HepG2 (cell line): Measurements from ENCODE around the gene FEM1C. TPM values are rescaled to one million over a fixed set of nuclear protein-coding genes. Genes with fewer than 3 reads are reported as not detected.

Experiments used
- ARID4A ChIP-seq: sonication (generic); formaldehyde crosslinking; IDR thresholded peaks from 2 replicates; pipeline ENCODE4 v1.5.0; 2020; ENCODE audit warnings: mild to moderate bottlenecking, missing genetic modification reagents, borderline replicate concordance
- ASH2L ChIP-seq: fragments of 300-600, 200-600 bp; sonication (generic); IDR thresholded peaks from 2 replicates; pipeline ENCODE4 v1.7.0; 2017; ENCODE audit warnings: low read depth, mild to moderate bottlenecking, moderate library complexity, mixed read lengths, low read length; ENCODE audit not compliant: insufficient read length
- ATF7-NPFF ChIP-seq: sonication (generic); formaldehyde crosslinking; IDR thresholded peaks from 2 replicates; pipeline ENCODE4 v1.8.1; 2023; ENCODE audit warnings: mild to moderate bottlenecking, low read depth, missing genetic modification reagents, moderate library complexity
- BCL6 ChIP-seq: IDR thresholded peaks from 2 replicates; pipeline ENCODE4 v1.6.1; 2016; ENCODE audit warnings: missing genetic modification reagents, missing compliant biosample characterization
- CAMTA2 ChIP-seq: sonication (generic); formaldehyde crosslinking; IDR thresholded peaks from 2 replicates; pipeline ENCODE4 v1.4.0; 2020; ENCODE audit warnings: mild to moderate bottlenecking, missing genetic modification reagents, borderline replicate concordance
- CHCHD3 ChIP-seq: sonication (generic); formaldehyde crosslinking; IDR thresholded peaks from 2 replicates; pipeline ENCODE4 v1.8.0; 2022; ENCODE audit warnings: mild to moderate bottlenecking, missing genetic modification reagents, moderate library complexity
- DRAP1 ChIP-seq: IDR thresholded peaks from 2 replicates; pipeline ENCODE4 v1.6.1; 2016; ENCODE audit warnings: missing genetic modification reagents, missing compliant biosample characterization
- KAT8 ChIP-seq: IDR thresholded peaks from 2 replicates; pipeline ENCODE4 v1.6.1; 2016; ENCODE audit warnings: missing genetic modification reagents, missing compliant biosample characterization
- MEIS2 ChIP-seq: sonication (generic); formaldehyde crosslinking; IDR thresholded peaks from 2 replicates; pipeline ENCODE4 v1.9.0; 2021; ENCODE audit warnings: mild to moderate bottlenecking, missing genetic modification reagents
- NR2F1 ChIP-seq, 2 experiments: fragments of 450-650 bp in 1 of 2; formaldehyde crosslinking in 1 of 2; IDR thresholded peaks; 2 replicates each; pipeline versions ENCODE4 v1.5.0 to v1.6.1; 2016 to 2020; ENCODE audit warnings: mild to moderate bottlenecking in 1 of 2, missing compliant biosample characterization in 1 of 2, missing genetic modification reagents in 1 of 2, moderate library complexity in 1 of 2
- NR2F2 ChIP-seq: IDR thresholded peaks from 2 replicates; pipeline ENCODE4 v1.6.1; 2012; ENCODE audit warnings: low read depth, inconsistent platforms, borderline replicate concordance
- NR2F6 ChIP-seq, 2 experiments: IDR thresholded peaks; 2 replicates each; pipeline ENCODE4 v1.6.1; 2016; ENCODE audit warnings: antibody characterized with exemption in 1 of 2, mild to moderate bottlenecking in 1 of 2
- PHF8 ChIP-seq: sonication (generic); formaldehyde crosslinking; IDR thresholded peaks from 2 replicates; pipeline ENCODE4 v1.5.0; 2020; ENCODE audit warnings: missing genetic modification reagents
- POLR2A ChIP-seq, 2 experiments: IDR thresholded peaks; 2 replicates each; pipeline ENCODE4 v1.6.1; 2011; ENCODE audit warnings: low read depth in 2 of 2, low read length in 2 of 2, mild to moderate bottlenecking in 1 of 2, moderate library complexity in 1 of 2; ENCODE audit not compliant: insufficient read depth in 1 of 2
- RARA ChIP-seq: IDR thresholded peaks from 2 replicates; pipeline ENCODE4 v1.6.1; 2016; ENCODE audit warnings: missing genetic modification reagents, missing compliant biosample characterization
- RBM22 ChIP-seq: fragments of 200-400 bp; formaldehyde crosslinking; optimal IDR thresholded peaks from 2 replicates; pipeline ENCODE3; 2017; ENCODE audit warnings: mild to moderate bottlenecking, low read length, moderate library complexity
- SPEN ChIP-seq: sonication (generic); formaldehyde crosslinking; IDR thresholded peaks from 2 replicates; pipeline ENCODE4 v1.5.1; 2020; ENCODE audit warnings: low read depth, mild to moderate bottlenecking, missing genetic modification reagents
- TBP ChIP-seq: sonication (generic); formaldehyde crosslinking; IDR thresholded peaks from 2 replicates; pipeline ENCODE4 v1.5.0; 2020; ENCODE audit warnings: missing genetic modification reagents
- TSC22D2 ChIP-seq: sonication (generic); formaldehyde crosslinking; IDR thresholded peaks from 2 replicates; pipeline ENCODE4 v1.5.1; 2020; ENCODE audit warnings: missing genetic modification reagents, mild to moderate bottlenecking, borderline replicate concordance
- WIZ ChIP-seq: sonication (generic); formaldehyde crosslinking; IDR thresholded peaks from 2 replicates; pipeline ENCODE4 v1.5.1; 2020; ENCODE audit warnings: mild to moderate bottlenecking, missing genetic modification reagents
- ZFP36 ChIP-seq: fragments of 150-350 bp; IDR thresholded peaks from 2 replicates; pipeline ENCODE4 v1.6.1; 2018; ENCODE audit warnings: borderline replicate concordance, low read length, low read depth; ENCODE audit not compliant: partially characterized antibody
- ZNF343 ChIP-seq: sonication (generic); formaldehyde crosslinking; IDR thresholded peaks from 2 replicates; pipeline ENCODE4 v1.4.0; 2020; ENCODE audit warnings: mild to moderate bottlenecking, missing genetic modification reagents
- ZNF362 ChIP-seq: sonication (generic); formaldehyde crosslinking; IDR thresholded peaks from 2 replicates; pipeline ENCODE4 v1.4.0; 2020; ENCODE audit warnings: missing genetic modification reagents, mild to moderate bottlenecking, borderline replicate concordance
- ZNF510 ChIP-seq: sonication (generic); formaldehyde crosslinking; IDR thresholded peaks from 2 replicates; pipeline ENCODE4 v1.4.0; 2020; ENCODE audit warnings: low read depth, mild to moderate bottlenecking, missing genetic modification reagents
- polyA plus RNA-seq, 8 experiments: library from polyadenylated mRNA; depleted of rRNA in 3 of 8; stranded (reverse) in 7 of 8; unstranded in 1 of 8; fragments of >200 nt; fragmentation: Illumina TruSeq in 4 of 8; extraction: Trizol in 4 of 8; gene quantifications; 2 replicates each; pipeline versions ENCODE4 v1.2.1 to v1.2.3, GENCODE V29; 2011 to 2016; ENCODE audit warnings: low read depth in 4 of 8, missing spikeins in 1 of 8, mixed read lengths in 1 of 8; ENCODE audit not compliant: insufficient read depth in 1 of 8
- total RNA-seq, 5 experiments: library from RNA; depleted of rRNA; stranded (reverse); fragments of >200 nt; fragmentation: Illumina TruSeq; extraction: Trizol; gene quantifications; 2 replicates each; pipeline ENCODE4 v1.2.3, GENCODE V29; 2016; ENCODE audit warnings: low read depth in 1 of 5

FEM1C gene
- total and polyA plus RNA-seq, 2 of the 13 experiments (the other 11 are each of a cell fraction or from before 2014, with no cell fraction given): 5.5 to 8.3 TPM

GRCh38 chr5:115543365-115544042, 1.1 kb downstream of the FEM1C start (continued):
- TF ChIP-seq ASH2L (peak; percentile 51), PHF8 (CRISPR knock-in tag) (peak; percentile 34; the same call in 1 of the 2 replicates), NR2F1 (CRISPR knock-in tag; IDR thresholded peaks at IDR 0.05) (no peak), CHCHD3 (no peak), BCL6 (CRISPR knock-in tag) (0 out of 2 replicates have a peak, but pooled peaks have one; percentile 28), DRAP1 (CRISPR knock-in tag) (no peak), WIZ (CRISPR knock-in tag) (no peak), ZNF343 (CRISPR knock-in tag) (no peak), MEIS2 (CRISPR knock-in tag) (0 out of 2 replicates have a peak, but pooled peaks have one; percentile 21), NR2F2 (no peak), TSC22D2 (CRISPR knock-in tag) (no peak), RBM22 (no peak), TBP (CRISPR knock-in tag) (no peak), RARA (CRISPR knock-in tag) (peak; percentile 15; the same call in 1 of the 2 replicates), ZNF362 (no peak), ATF7-NPFF (CRISPR knock-in tag) (no peak), CAMTA2 (CRISPR knock-in tag) (no peak), ARID4A (peak; percentile 56; the same call in 1 of the 2 replicates), SPEN (CRISPR knock-in tag) (0 out of 2 replicates have a peak, but pooled peaks have one; percentile 30), KAT8 (CRISPR knock-in tag) (peak; percentile 40; the same call in 1 of the 2 replicates), ZFP36 (no peak), NR2F6 (IDR thresholded peaks at IDR 0.05) (no peak), NR2F6 (CRISPR knock-in tag; IDR thresholded peaks at IDR 0.05) (no peak), POLR2A (IDR thresholded peaks at IDR 0.05; ENCODE audit: insufficient read depth in 1 of 2, low read depth in 2 of 2, low read length in 2 of 2) (no peak), ZNF510 (CRISPR knock-in tag) (no peak)
